GM21367 (cell line): ENCODE results near the gene PLRG1.
"Not testable (repeated sequence)": the region's sequence is repeated elsewhere in the genome, so short reads cannot be mapped to it uniquely, and the experiment has no call there.

ENCODE experiments used
- ATAC-seq: cut with Tn5 transposase; IDR thresholded peaks from one replicate; pipeline ENCODE4 v1.9.1; 2021; ENCODE audit not compliant: unreplicated experiment

PLRG1 gene

GRCh38 chr4:154549894-154550790 lies at the start of gene PLRG1:
Gene PLRG1 (minus strand): TSS chr4:154550400. CDS start chr4:154550308, 92 bp downstream.
- peak; percentile 96 for ATAC-seq

GRCh38 chr4:154597798-154598774 lies 47.9 kb upstream of the PLRG1 start:
- ATAC-seq: no peak

GRCh38 chr4:154597281-154597680 lies 47.1 kb upstream of the PLRG1 start:
- ATAC-seq: not testable (repeated sequence)

DNA sequence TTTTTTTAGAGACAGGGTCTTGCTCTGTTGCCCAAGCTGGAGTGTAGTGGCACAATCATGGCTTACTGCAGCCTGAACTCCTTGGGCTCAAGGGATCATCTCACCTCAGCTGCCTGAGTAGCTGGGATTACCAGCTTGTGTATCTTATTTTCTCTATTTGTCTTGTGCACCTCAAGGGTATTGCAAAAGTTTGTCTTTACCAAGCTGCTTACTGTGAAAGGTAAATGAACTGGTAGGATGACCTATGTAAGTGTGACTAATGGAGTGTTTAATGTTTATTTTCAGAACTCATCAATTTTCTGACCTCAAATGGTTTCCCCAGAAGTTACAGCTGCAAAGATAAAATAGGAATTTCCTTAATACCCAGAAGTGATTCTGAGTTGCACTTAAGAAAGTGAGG lies 45.6 kb upstream of the PLRG1 start:
- no peak for ATAC-seq

GRCh38 chr4:154594343-154594742 lies 44.1 kb upstream of the PLRG1 start:
- not testable (repeated sequence) for ATAC-seq

GRCh38 chr4:154593868-154594267 lies 43.7 kb upstream of the PLRG1 start:
- ATAC-seq: no peak

- no peak for ATAC-seq
These were observed 41.7 kb upstream of the PLRG1 start for GRCh38 chr4:154591890-154592289.

DNA sequence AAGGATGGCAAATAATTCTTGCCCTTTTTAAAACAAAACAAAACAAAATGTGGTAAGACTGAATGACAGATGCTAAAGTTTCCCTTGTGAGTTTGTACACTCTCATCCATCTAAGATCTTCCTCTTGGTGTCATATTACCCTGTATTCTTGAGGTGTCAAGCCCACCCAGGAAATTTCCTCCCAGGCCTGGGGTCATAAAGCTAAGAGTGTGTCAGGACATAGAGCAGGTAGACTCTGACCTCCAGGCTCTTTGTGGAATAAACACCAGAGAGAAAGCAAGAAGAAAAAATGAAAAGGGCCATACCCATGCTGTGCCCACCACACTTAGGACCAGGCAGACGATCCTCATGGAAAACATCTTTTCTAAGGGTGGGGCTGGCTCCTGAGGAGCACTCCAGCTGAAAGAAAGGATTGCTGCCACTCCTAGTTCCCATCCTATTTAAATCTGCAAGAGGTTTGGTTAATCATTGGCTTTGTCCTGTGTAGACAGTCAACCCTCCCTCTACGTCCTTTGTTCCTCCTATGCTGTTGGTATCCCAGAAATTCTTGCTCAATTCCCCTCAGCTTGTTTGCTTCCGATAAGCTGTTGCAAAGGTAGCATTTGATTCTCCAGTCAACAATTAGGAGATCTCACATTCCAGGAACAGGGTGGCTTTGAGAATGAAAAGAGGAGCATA lies 40.3 kb upstream of the PLRG1 start, which contains the start of gene FGA:
TSS of gene FGA (minus strand) at position 414 of the 678 bp plus-strand sequence. CDS start at position 359, 55 bp downstream.
- ATAC-seq: no peak

- no peak for ATAC-seq
These were observed 39.3 kb upstream of the PLRG1 start for GRCh38 chr4:154589296-154590197.

GRCh38 chr4:154588198-154588597 lies 38.0 kb upstream of the PLRG1 start:
- no peak for ATAC-seq

DNA sequence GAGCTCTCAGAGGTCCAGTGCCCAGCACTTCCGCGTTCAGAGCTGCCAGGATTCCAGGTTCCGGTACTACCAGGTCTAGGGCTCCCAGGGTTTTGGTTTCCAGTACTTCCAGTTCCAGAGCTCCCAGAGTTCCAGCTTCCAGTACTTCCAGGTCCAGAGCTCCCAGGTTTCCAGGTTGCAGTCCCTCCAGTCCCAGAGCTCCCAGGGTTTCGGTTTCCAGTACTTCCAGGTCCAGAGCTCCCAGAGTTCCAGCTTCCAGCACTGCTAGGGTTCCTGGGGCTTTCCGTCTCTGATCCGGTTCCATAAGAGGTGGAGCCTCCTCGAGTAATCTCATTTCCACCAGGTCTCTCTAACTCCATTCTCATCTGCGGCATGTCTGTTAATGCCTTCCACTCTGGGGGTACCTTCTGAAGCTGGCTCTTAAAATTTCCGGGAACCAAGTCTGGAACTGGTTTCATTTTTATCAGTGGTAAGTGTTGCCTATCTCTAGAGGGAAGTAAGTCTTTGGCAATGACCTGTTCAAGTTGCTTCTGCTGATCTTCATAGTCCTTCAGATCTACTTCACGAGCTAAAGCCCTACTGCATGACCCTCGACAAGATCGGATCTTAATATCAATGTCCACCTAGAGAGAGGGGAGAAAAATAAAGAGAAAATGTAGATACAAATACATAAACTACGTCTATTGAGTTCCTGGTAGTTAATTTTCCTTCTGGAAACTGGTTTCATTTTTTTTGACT lies 36.3 kb upstream of the PLRG1 start:
- no peak for ATAC-seq

- no peak for ATAC-seq
These were observed 35.3 kb upstream of the PLRG1 start for GRCh38 chr4:154585369-154586018.

DNA sequence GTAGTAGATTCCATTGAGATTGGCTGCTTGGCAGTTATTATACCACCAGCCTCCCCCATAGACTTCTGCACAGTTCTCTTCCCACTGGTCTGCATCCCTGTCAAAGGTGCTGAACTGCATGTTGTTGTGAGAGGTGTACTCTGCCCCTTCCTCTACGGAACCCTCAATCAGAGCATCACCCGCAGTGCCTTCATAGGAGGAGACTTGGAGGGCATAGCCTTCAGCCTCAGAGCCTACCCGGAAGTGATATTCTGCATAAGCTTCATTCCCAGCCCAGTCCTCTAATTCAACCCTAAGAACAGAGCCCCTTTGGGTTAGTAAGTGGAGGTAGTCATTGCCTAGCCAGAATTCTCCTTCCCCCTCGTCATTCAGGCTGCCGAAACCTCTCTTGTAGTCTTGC lies 34.1 kb upstream of the PLRG1 start:
- no peak for ATAC-seq

DNA sequence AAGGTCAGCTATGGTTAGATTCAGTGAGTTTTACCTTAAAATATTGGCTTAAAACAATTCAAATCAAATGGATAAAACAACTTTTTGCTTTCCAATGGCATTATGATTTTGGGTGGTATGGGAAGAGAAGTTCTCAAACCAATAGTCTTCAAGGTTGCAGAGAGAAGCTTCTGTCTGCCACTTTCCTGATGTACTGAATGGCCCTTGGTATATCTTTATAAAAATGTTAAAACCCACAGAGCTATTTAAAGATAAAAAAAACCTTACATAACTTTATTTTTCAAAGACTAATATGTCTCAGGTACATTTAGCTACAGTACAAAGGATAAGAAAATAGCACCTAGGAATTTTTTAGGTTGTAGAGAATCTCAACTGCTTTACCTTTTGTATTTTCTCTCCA lies 33.5 kb upstream of the PLRG1 start:
- ATAC-seq: no peak

- ATAC-seq: no peak
These were observed 33.0 kb upstream of the PLRG1 start for GRCh38 chr4:154583230-154583629.

- no peak for ATAC-seq
These were observed 32.5 kb upstream of the PLRG1 start for GRCh38 chr4:154582723-154583122.

- ATAC-seq: no peak
These were observed 29.7 kb upstream of the PLRG1 start for GRCh38 chr4:154579927-154580326.

GRCh38 chr4:154578919-154579318 lies 28.7 kb upstream of the PLRG1 start:
- ATAC-seq: no peak

DNA sequence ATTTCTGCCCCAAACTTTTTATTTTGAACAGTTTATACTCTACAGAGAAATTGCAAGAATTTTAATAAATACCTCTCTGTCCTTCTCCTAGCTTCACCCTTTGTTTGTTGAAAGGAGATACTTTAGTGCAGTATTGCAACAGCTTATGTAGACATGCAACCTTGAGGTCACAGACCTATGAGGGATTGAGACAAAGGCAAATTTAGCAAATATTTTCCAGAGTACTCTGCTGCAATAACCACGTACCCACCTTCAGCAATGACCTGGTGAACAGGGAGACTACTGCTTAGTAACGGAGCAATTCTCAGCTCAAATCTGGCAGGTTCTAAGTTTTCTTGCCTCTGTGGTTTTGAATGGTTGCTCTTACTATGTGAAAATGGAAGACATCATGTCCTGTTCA lies 27.1 kb upstream of the PLRG1 start:
- no peak for ATAC-seq
